K562 (cell line): ENCODE measurements around the gene NT5C2. TPM values are rescaled to one million over a fixed set of nuclear protein-coding genes. Genes with fewer than 3 reads are reported as not detected.

Experiments
- ARID2 ChIP-seq: fragments of 450-650 bp; IDR thresholded peaks from 2 replicates; pipeline ENCODE4 v1.6.1; 2017; ENCODE audit warnings: antibody characterized with exemption, mild to moderate bottlenecking
- DNMT1 ChIP-seq: fragments of 450-650 bp; IDR thresholded peaks from 2 replicates; pipeline ENCODE4 v1.6.1; 2016; ENCODE audit warnings: antibody characterized with exemption, mild to moderate bottlenecking
- HDGF ChIP-seq: fragments of 450-650 bp; IDR thresholded peaks from 2 replicates; pipeline ENCODE4 v1.6.1; 2016
- JUN ChIP-seq, 2 experiments: sonication (generic) in 1 of 2; formaldehyde crosslinking in 1 of 2; IDR thresholded peaks; 2 replicates each; pipeline versions ENCODE4 v1.6.1 to v1.8.0; 2012 to 2022; ENCODE audit warnings: borderline replicate concordance in 2 of 2, mild to moderate bottlenecking in 2 of 2, improper control_type of control experiment in 1 of 2, low read depth in 1 of 2, low read length in 1 of 2, missing genetic modification reagents in 1 of 2
- JUND ChIP-seq, 2 experiments: IDR thresholded peaks; 2 replicates in 1 of 2; 3 replicates in 1 of 2; pipeline ENCODE4 v1.6.1; 2011; ENCODE audit warnings: borderline replicate concordance in 2 of 2, low read depth in 2 of 2, low read length in 2 of 2, improper control_type of control experiment in 1 of 2, missing biosample characterization in 1 of 2, missing genetic modification characterization in 1 of 2, missing genetic modification reagents in 1 of 2
- KAT8 ChIP-seq: fragments of 450-650 bp; IDR thresholded peaks from 2 replicates; pipeline ENCODE4 v1.6.1; 2016; ENCODE audit warnings: low read depth, mild to moderate bottlenecking
- LCOR ChIP-seq: sonication (generic); formaldehyde crosslinking; IDR thresholded peaks from 2 replicates; pipeline ENCODE4 v1.8.0; 2022; ENCODE audit warnings: mild to moderate bottlenecking, missing genetic modification reagents
- NCOA1 ChIP-seq: fragments of 450-650 bp; IDR thresholded peaks from 2 replicates; pipeline ENCODE4 v1.6.1; 2016; ENCODE audit warnings: low read depth
- NCOR1 ChIP-seq: fragments of 450-650 bp; IDR thresholded peaks from 2 replicates; pipeline ENCODE4 v1.6.1; 2016; ENCODE audit warnings: mild to moderate bottlenecking, moderate library complexity
- NRF1 ChIP-seq, 2 experiments: fragments of 450-650 bp; IDR thresholded peaks in 1 of 2; conservative IDR thresholded peaks in 1 of 2; 2 replicates each; pipeline ENCODE4 v1.6.1; 2014; ENCODE audit warnings: mild to moderate bottlenecking in 2 of 2
- OTX1 ChIP-seq: fragments of 450-650 bp; formaldehyde crosslinking; IDR thresholded peaks from 2 replicates; pipeline ENCODE4 v1.4.0; 2022; ENCODE audit warnings: mild to moderate bottlenecking
- SMAD4 ChIP-seq: fragments of 250-450 bp; sonication (Bioruptor Pico); conservative IDR thresholded peaks from 2 replicates; pipeline ENCODE4 v1.8.0; 2021; ENCODE audit warnings: inconsistent platforms, mild to moderate bottlenecking, moderate library complexity
- SMARCA4 ChIP-seq: fragments of 450-650 bp; IDR thresholded peaks from 2 replicates; pipeline ENCODE4 v1.6.1; 2016
- TAL1 ChIP-seq: fragments of 450-650 bp; IDR thresholded peaks from 2 replicates; pipeline ENCODE4 v1.6.1; 2016; ENCODE audit warnings: mild to moderate bottlenecking
- TCF7 ChIP-seq: sonication (generic); IDR thresholded peaks from 2 replicates; pipeline ENCODE4 v1.6.1; 2016; ENCODE audit warnings: antibody characterized with exemption, borderline replicate concordance
- ZNF232 ChIP-seq: sonication (generic); formaldehyde crosslinking; IDR thresholded peaks from 2 replicates; pipeline ENCODE4 v1.8.0; 2022; ENCODE audit warnings: mild to moderate bottlenecking, missing genetic modification reagents
- ZNF263 ChIP-seq: sonication (generic); formaldehyde crosslinking; IDR thresholded peaks from 2 replicates; pipeline ENCODE4 v1.8.0; 2022; ENCODE audit warnings: mild to moderate bottlenecking, missing genetic modification reagents, borderline replicate concordance
- polyA plus RNA-seq, 8 experiments: library from polyadenylated mRNA; depleted of rRNA in 4 of 8; stranded (reverse) in 5 of 8; unstranded in 3 of 8; fragments of >200 nt; fragmentation: Nextera tagmentation in 2 of 8; fragmentation: Illumina TruSeq in 1 of 8; extraction: Ambion mirVana in 2 of 8; extraction: Trizol in 1 of 8; gene quantifications; 2 replicates each; pipeline versions ENCODE4 v1.2.1 to v1.2.3, GENCODE V29; 2011 to 2014; ENCODE audit warnings: inconsistent platforms in 1 of 8, missing spikeins in 1 of 8
- total RNA-seq, 7 experiments: library from RNA; depleted of rRNA in 6 of 7; stranded (reverse); fragments of >200 nt in 6 of 7; fragmentation: Illumina TruSeq in 2 of 7; extraction: Trizol in 2 of 7; gene quantifications; 2 replicates each; pipeline versions ENCODE4 v1.2.1 to v1.2.3, GENCODE V29; 2011 to 2021; ENCODE audit warnings: low replicate concordance in 1 of 7
- TF ChIP-seq, protein P1 (sequence below): sonication (generic); formaldehyde crosslinking; IDR thresholded peaks from 2 replicates; pipeline ENCODE4 v1.8.0; 2022; ENCODE audit warnings: missing genetic modification reagents, mild to moderate bottlenecking, borderline replicate concordance
- TF ChIP-seq, protein P2 (sequence below): sonication (generic); formaldehyde crosslinking; IDR thresholded peaks from 2 replicates; pipeline ENCODE4 v1.8.0; 2023; ENCODE audit warnings: mild to moderate bottlenecking, missing genetic modification reagents
- TF ChIP-seq, protein P3 (sequence below): fragments of 450-650 bp; formaldehyde crosslinking; IDR thresholded peaks from 2 replicates; pipeline ENCODE4 v1.4.0; 2020; ENCODE audit warnings: mild to moderate bottlenecking, moderate library complexity
- TF ChIP-seq, protein P4 (sequence below): fragments of 250-450 bp; sonication (Bioruptor Pico); IDR thresholded peaks from 2 replicates; pipeline ENCODE4 v1.8.0; 2021; ENCODE audit warnings: moderate library complexity, mild to moderate bottlenecking, inconsistent platforms
- TF ChIP-seq, protein P5 (sequence below): fragments of 200-800 bp; sonication (Bioruptor generic); IDR thresholded peaks from 2 replicates; pipeline ENCODE4 v1.6.1; 2017; ENCODE audit warnings: missing genetic modification characterization, missing compliant biosample characterization
- TF ChIP-seq, protein P6 (sequence below): fragments of 250-450 bp; sonication (Bioruptor Pico); IDR thresholded peaks from 2 replicates; pipeline ENCODE4 v1.8.0; 2022; ENCODE audit warnings: moderate library complexity, mild to moderate bottlenecking, inconsistent platforms

NT5C2 gene
- total and polyA plus RNA-seq, 9 of the 15 experiments (the other 6 are each of a cell fraction or from before 2014, with no cell fraction given), result 11.3 to 45.2 (median 27.7) TPM

DNA sequence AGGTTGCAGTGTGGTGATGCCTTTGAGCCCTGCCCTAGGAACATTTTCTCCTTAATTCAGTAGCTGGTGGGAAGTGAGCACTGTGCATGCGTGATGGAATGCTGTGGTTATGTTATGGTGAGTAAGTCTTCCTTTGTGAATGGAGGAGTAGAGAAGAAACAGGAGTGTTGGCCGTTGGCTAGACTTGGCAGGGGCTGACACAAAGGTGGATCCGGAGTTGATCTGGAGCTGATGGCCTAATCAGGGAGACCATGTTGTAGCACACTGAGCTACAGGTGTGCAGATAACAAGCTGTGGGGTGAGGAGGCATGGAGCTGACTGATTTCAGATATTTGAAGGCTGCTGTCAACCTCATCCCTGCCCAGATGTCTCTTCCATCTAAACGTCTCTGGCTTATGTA is 152.7 kb downstream of the NT5C2 start (continued):
- TF ChIP-seq, protein P1, sequence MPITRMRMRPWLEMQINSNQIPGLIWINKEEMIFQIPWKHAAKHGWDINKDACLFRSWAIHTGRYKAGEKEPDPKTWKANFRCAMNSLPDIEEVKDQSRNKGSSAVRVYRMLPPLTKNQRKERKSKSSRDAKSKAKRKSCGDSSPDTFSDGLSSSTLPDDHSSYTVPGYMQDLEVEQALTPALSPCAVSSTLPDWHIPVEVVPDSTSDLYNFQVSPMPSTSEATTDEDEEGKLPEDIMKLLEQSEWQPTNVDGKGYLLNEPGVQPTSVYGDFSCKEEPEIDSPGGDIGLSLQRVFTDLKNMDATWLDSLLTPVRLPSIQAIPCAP, result no peak
- TF ChIP-seq SMARCA4, result peak; percentile 26; the same call in 1 of the 2 replicates
- TF ChIP-seq, protein P2, sequence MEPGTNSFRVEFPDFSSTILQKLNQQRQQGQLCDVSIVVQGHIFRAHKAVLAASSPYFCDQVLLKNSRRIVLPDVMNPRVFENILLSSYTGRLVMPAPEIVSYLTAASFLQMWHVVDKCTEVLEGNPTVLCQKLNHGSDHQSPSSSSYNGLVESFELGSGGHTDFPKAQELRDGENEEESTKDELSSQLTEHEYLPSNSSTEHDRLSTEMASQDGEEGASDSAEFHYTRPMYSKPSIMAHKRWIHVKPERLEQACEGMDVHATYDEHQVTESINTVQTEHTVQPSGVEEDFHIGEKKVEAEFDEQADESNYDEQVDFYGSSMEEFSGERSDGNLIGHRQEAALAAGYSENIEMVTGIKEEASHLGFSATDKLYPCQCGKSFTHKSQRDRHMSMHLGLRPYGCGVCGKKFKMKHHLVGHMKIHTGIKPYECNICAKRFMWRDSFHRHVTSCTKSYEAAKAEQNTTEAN (CRISPR knock-in tag), result no peak
- TF ChIP-seq, protein P3, sequence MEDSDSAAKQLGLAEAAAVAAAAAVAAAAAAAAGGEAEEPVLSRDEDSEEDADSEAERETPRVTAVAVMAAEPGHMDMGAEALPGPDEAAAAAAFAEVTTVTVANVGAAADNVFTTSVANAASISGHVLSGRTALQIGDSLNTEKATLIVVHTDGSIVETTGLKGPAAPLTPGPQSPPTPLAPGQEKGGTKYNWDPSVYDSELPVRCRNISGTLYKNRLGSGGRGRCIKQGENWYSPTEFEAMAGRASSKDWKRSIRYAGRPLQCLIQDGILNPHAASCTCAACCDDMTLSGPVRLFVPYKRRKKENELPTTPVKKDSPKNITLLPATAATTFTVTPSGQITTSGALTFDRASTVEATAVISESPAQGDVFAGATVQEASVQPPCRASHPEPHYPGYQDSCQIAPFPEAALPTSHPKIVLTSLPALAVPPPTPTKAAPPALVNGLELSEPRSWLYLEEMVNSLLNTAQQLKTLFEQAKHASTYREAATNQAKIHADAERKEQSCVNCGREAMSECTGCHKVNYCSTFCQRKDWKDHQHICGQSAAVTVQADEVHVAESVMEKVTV (CRISPR knock-in tag), result no peak
- TF ChIP-seq JUND (IDR thresholded peaks at IDR 0.05; ENCODE audit: borderline replicate concordance, low read depth, low read length), result no peak; the same call in 1 of the 2 replicates
- TF ChIP-seq JUND (tag; IDR thresholded peaks at IDR 0.05; ENCODE audit: borderline replicate concordance, low read depth, low read length), result no peak; the same call in 2 of the 3 replicates
- TF ChIP-seq, protein P4, sequence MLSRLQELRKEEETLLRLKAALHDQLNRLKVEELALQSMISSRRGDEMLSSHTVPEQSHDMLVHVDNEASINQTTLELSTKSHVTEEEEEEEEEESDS (CRISPR knock-in tag), result no peak
- TF ChIP-seq, protein P5, sequence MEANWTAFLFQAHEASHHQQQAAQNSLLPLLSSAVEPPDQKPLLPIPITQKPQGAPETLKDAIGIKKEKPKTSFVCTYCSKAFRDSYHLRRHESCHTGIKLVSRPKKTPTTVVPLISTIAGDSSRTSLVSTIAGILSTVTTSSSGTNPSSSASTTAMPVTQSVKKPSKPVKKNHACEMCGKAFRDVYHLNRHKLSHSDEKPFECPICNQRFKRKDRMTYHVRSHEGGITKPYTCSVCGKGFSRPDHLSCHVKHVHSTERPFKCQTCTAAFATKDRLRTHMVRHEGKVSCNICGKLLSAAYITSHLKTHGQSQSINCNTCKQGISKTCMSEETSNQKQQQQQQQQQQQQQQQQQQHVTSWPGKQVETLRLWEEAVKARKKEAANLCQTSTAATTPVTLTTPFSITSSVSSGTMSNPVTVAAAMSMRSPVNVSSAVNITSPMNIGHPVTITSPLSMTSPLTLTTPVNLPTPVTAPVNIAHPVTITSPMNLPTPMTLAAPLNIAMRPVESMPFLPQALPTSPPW (CRISPR knock-in tag), result no peak
- peak; percentile 83 for TF ChIP-seq TAL1
- no peak for TF ChIP-seq TCF7
- peak; percentile 75 for TF ChIP-seq NCOR1
- TF ChIP-seq NCOA1, result peak; percentile 40; the same call in 1 of the 2 replicates
- TF ChIP-seq SMAD4, result peak; percentile 59; the same call in 1 of the 2 replicates
- no peak for TF ChIP-seq OTX1 (CRISPR knock-in tag)
- TF ChIP-seq HDGF, result no peak
- TF ChIP-seq, protein P6, sequence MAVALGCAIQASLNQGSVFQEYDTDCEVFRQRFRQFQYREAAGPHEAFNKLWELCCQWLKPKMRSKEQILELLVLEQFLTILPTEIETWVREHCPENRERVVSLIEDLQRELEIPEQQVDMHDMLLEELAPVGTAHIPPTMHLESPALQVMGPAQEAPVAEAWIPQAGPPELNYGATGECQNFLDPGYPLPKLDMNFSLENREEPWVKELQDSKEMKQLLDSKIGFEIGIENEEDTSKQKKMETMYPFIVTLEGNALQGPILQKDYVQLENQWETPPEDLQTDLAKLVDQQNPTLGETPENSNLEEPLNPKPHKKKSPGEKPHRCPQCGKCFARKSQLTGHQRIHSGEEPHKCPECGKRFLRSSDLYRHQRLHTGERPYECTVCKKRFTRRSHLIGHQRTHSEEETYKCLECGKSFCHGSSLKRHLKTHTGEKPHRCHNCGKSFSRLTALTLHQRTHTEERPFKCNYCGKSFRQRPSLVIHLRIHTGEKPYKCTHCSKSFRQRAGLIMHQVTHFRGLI (CRISPR knock-in tag), result no peak
- TF ChIP-seq NRF1 (conservative IDR thresholded peaks at IDR 0.05 in 1 of 2, IDR thresholded peaks at IDR 0.05 in 1 of 2), result peak; percentile 61 to 67
- no peak for TF ChIP-seq JUN (IDR thresholded peaks at IDR 0.05; ENCODE audit: borderline replicate concordance, low read depth, low read length)
- TF ChIP-seq JUN (CRISPR knock-in tag; IDR thresholded peaks at IDR 0.05; ENCODE audit: borderline replicate concordance), result no peak
- TF ChIP-seq LCOR (CRISPR knock-in tag), result 0 out of 2 replicates have a peak, but pooled peaks have one; percentile 37
- no peak for TF ChIP-seq ARID2
- no peak for TF ChIP-seq ZNF232 (CRISPR knock-in tag)
- TF ChIP-seq KAT8, result no peak
- TF ChIP-seq DNMT1, result no peak
- no peak for TF ChIP-seq ZNF263
